ENCODE measurements around the gene HNRNPC.
A peak's percentile ranks its signal among the peaks of the same experiment; 100 is the strongest.
"Not testable (repeated sequence)": the region's sequence is repeated elsewhere in the genome, so short reads cannot be mapped to it uniquely, and the experiment has no call there.

Gene HNRNPC

DNA sequence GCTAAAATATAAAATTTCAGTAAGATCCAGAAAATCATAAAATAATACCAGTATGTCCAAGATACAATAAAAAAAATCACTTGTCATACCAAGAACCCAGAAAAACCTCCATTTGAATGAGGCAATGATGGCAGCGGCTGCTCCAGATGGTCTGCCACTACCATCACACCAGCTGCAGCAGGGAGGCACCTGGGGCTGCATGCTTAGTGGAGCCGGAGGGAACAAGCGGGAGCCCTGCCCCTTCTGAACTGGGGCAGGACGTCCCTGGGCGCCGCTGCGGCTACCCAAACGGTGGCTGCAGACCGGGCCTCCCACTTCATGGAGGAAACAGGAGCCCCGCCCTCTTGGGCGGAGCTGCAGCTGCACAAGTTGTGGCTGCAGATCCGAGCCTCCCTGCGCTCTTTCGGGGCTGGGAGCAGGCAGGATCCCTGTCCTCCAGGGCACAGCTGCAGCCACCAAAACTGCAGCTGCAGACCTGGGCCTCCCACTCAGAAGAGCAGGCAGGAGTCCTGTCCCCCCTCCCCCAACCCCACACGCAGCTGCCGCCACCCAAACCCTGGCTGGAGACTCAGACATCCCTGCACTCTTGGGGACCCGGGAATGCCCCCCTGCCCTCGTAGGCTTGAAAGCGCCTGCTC lies 77.3 kb downstream of the HNRNPC start:
- peak; percentile 52 for DNase-seq (ENCODE audit: low read depth)

GRCh38 chr14:21191261-21191808 lies 77.9 kb downstream of the HNRNPC start:
- no peak for DNase-seq (ENCODE audit: low read depth)

DNA sequence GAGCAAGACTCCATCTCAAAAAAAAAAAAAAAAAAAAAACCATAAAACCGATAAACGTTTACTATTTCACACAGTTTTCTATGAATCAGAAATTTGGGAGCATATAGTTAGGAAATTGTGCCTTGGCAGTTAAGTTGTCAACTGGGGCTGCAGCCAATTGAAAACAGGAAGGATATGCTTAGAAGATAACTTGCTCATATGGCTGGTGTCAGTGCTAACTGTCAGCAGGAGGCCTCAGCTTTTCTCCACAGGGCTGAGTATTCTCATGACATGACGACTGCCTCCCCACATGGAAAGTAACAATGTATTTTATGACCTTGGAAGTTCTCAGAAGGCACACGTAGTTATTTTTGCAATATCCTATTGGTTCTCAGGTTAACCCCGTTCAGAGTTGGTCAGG lies 83.8 kb downstream of the HNRNPC start:
- DNase-seq (ENCODE audit: low read depth), result no peak

- no peak for DNase-seq (ENCODE audit: low read depth)
Measured at GRCh38 chr14:21184254-21184653, 85.0 kb downstream of the HNRNPC start.

GRCh38 chr14:21182166-21182565 lies 87.1 kb downstream of the HNRNPC start:
- no peak for DNase-seq (ENCODE audit: low read depth)

DNA sequence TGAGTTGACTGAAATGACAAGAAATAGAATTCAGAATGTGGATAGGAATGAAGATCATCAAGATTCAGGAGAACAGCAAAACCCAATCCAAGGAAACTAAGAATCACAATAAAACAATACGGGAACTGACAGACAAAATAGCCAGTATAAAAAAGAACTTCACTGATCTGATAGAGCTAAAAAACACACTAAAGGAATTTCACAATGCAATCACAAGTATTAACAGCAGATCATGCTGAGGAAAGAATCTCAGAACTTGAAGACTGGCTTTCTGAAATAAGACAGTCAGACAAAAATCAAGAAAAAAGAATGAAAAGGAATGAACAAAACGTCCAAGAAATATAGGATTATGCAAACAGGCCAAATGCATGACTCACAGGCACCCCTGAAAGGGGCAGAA lies 98.1 kb downstream of the HNRNPC start:
- DNase-seq (ENCODE audit: low read depth), result no peak

- no peak for DNase-seq (ENCODE audit: low read depth)
Measured at GRCh38 chr14:21169573-21169972, 99.7 kb downstream of the HNRNPC start.

- DNase-seq (ENCODE audit: low read depth), result no peak
Measured at GRCh38 chr14:21168055-21168454, 101.2 kb downstream of the HNRNPC start.

DNA sequence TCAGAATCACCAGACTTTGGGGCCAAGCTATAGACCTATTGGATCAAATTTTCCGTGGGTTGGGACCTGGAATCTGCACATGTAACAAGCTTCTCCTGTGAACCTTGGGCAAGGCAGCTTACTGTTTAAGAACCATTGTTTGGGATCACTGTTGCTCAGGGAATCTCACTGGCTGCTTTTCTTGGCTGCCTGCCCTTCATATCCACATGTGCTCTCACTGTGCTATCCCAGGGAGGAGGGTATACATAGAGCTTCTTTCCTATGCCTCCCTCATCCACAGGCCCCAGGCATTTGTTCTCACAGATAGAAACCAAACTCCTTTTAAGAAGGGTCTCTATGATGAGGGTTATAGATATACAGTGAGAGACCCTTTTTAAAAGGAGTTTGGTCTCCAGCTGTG lies 103.6 kb downstream of the HNRNPC start:
- DNase-seq (ENCODE audit: low read depth), result not testable (repeated sequence)

DNA sequence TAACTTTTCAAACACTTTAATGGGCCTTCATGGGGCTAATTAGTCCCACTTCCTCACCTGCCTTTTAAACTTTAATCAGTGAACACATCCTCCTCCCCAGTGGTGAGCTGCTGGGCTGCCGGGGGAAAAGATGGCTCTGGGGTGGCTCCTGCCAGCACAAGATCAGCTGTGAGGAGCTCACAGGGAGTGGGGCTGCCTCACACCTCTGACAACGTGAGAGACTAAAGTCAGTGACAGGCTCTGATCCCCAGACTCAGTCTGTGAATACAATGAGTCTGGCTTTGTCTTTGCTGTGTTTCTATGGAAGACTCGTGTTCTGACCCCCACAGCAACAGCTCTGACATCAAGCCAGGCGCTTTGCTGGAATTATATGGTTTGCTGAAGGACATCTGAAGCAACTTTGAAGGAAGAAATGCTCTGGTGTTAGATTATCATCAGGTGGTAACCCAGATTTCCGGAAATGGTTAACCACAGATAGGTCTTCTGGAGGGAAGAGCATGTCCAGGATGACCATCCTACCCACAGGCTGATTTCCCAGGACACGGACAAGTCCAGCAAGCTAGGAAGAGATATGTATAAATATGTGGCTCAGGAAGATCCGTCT lies 104.1 kb downstream of the HNRNPC start:
- not testable (repeated sequence) for DNase-seq (ENCODE audit: low read depth)

- DNase-seq (ENCODE audit: low read depth), result no peak
Measured at GRCh38 chr14:21163871-21164291, 105.4 kb downstream of the HNRNPC start.

- DNase-seq (ENCODE audit: low read depth), result no peak
Measured at GRCh38 chr14:21162081-21162480, 107.2 kb downstream of the HNRNPC start.

GRCh38 chr14:21160061-21160610 lies 109.1 kb downstream of the HNRNPC start:
- DNase-seq (ENCODE audit: low read depth), result no peak

Measured in stimulated activated CD8-positive, alpha-beta memory T cell treated with anti-CD3 and anti-CD28 coated beads, Interleukin-4, amount 100 ng/mL, for 24 hours (primary cell).